GM23338 (cell line): ENCODE results near the gene HTR2B. TPM values are rescaled to one million over a fixed set of nuclear protein-coding genes. Genes with fewer than 3 reads are reported as not detected.

Source experiments
- ATAC-seq: fragments of 200-7000 bp; cut with Tn5 transposase; 3 replicates; pipeline ENCODE4 v1.9.1; 2020
- DNase-seq: peaks from one replicate; pipeline ENCODE4 v3.0.0-alpha.2; 2015; ENCODE audit warnings: low spot score
- H2AFZ ChIP-seq: fragments of 200-600 bp; sonication (generic); 2 replicates; pipeline ENCODE4 v1.8.0; 2016; ENCODE audit warnings: antibody characterized with exemption, mild to moderate bottlenecking, moderate library complexity
- H3F3A ChIP-seq: fragments of 200-600 bp; sonication (generic); replicated peaks from 2 replicates; pipeline ENCODE4 v1.8.0; 2017; ENCODE audit warnings: antibody characterized with exemption, mixed run types, low read depth
- H3K27ac ChIP-seq: fragments of 200-600 bp; sonication (generic); 2 replicates; pipeline ENCODE4 v1.6.1; 2016; ENCODE audit warnings: low read depth
- H3K27me3 ChIP-seq: fragments of 200-600 bp; sonication (generic); 2 replicates; pipeline ENCODE4 v1.8.0; 2016; ENCODE audit warnings: mild to moderate bottlenecking, mixed run types, moderate library complexity; ENCODE audit not compliant: insufficient read depth
- H3K36me3 ChIP-seq: fragments of 200-600 bp; sonication (generic); 2 replicates; pipeline ENCODE4 v1.8.0; 2016; ENCODE audit warnings: mild to moderate bottlenecking; ENCODE audit not compliant: insufficient read depth
- H3K4me1 ChIP-seq: fragments of 200-600 bp; sonication (generic); 2 replicates; pipeline ENCODE4 v1.8.0; 2016; ENCODE audit warnings: mild to moderate bottlenecking, moderate library complexity; ENCODE audit not compliant: insufficient read depth
- H3K4me2 ChIP-seq: fragments of 200-600 bp; sonication (generic); 2 replicates; pipeline ENCODE4 v1.7.1; 2017; ENCODE audit warnings: mixed run types
- H3K4me3 ChIP-seq: fragments of 200-600 bp; sonication (generic); 2 replicates; pipeline ENCODE4 v1.6.1; 2016; ENCODE audit warnings: mixed run types
- H3K79me2 ChIP-seq: fragments of 200-600 bp; sonication (generic); replicated peaks from 2 replicates; pipeline ENCODE4 v1.8.0; 2017; ENCODE audit warnings: mild to moderate bottlenecking; ENCODE audit not compliant: insufficient read depth
- H3K9me2 ChIP-seq: fragments of 200-600 bp; sonication (generic); 2 replicates; pipeline ENCODE4 v1.8.0; 2017; ENCODE audit not compliant: insufficient read depth
- H4K20me1 ChIP-seq: fragments of 200-600 bp; sonication (generic); replicated peaks from 2 replicates; pipeline ENCODE4 v1.8.0; 2017; ENCODE audit warnings: mild to moderate bottlenecking; ENCODE audit not compliant: insufficient read depth
- H3K27ac Mint-ChIP-seq: 2 replicates; pipeline ENCODE4 v1.8.0; 2020; ENCODE audit warnings: inconsistent platforms, mild to moderate bottlenecking, moderate library complexity, mixed read lengths
- H3K27me3 Mint-ChIP-seq: 3 replicates; pipeline ENCODE4 v1.8.0; 2022; ENCODE audit warnings: low read depth, mild to moderate bottlenecking, moderate library complexity, mixed read lengths, inconsistent platforms; ENCODE audit not compliant: insufficient read depth, poor library complexity
- H3K36me3 Mint-ChIP-seq: 3 replicates; pipeline ENCODE4 v1.8.0; 2021; ENCODE audit warnings: low read depth, mild to moderate bottlenecking, inconsistent platforms, moderate library complexity, mixed read lengths
- H3K4me1 Mint-ChIP-seq: 3 replicates; pipeline ENCODE4 v1.8.0; 2020; ENCODE audit warnings: mild to moderate bottlenecking, inconsistent platforms, mixed read lengths
- H3K4me3 Mint-ChIP-seq: 3 replicates; pipeline ENCODE4 v1.8.0; 2021; ENCODE audit warnings: moderate library complexity, mild to moderate bottlenecking, inconsistent platforms, mixed read lengths
- H3K9me3 Mint-ChIP-seq: 3 replicates; pipeline ENCODE4 v1.8.0; 2020; ENCODE audit warnings: moderate library complexity, mild to moderate bottlenecking, inconsistent platforms, mixed read lengths
- CREB1 ChIP-seq: fragments of 250-450 bp; sonication (Bioruptor Pico); IDR thresholded peaks from 2 replicates; pipeline ENCODE4 v1.5.0; 2020; ENCODE audit warnings: low read depth, mild to moderate bottlenecking, moderate library complexity
- CTCF ChIP-seq, 2 experiments: fragments of 200-600 bp in 1 of 2; sonication (generic) in 1 of 2; conservative IDR thresholded peaks; 2 replicates each; pipeline versions ENCODE4 v1.5.1 to v1.6.1; 2016 to 2017; ENCODE audit warnings: antibody characterized with exemption in 2 of 2, low read depth in 2 of 2, mild to moderate bottlenecking in 2 of 2, moderate library complexity in 1 of 2
- JUNB ChIP-seq: IDR thresholded peaks from one replicate; pipeline ENCODE4 v1.6.1; 2016; ENCODE audit warnings: antibody characterized with exemption; ENCODE audit not compliant: unreplicated experiment
- REST ChIP-seq: IDR thresholded peaks from one replicate; pipeline ENCODE4 v1.6.1; 2018; ENCODE audit warnings: antibody characterized with exemption; ENCODE audit not compliant: unreplicated experiment
- ZNF114 ChIP-seq: fragments of 250-450 bp; sonication (Bioruptor Pico); IDR thresholded peaks from 2 replicates; pipeline ENCODE4 v1.5.0; 2020; ENCODE audit warnings: mild to moderate bottlenecking, moderate library complexity
- ZNF331 ChIP-seq: fragments of 250-450 bp; sonication (Bioruptor Pico); IDR thresholded peaks from 2 replicates; pipeline ENCODE4 v1.5.0; 2020; ENCODE audit warnings: low read depth, mild to moderate bottlenecking, moderate library complexity
- ZNF462 ChIP-seq: fragments of 250-450 bp; sonication (Bioruptor Pico); IDR thresholded peaks from 2 replicates; pipeline ENCODE4 v1.5.0; 2020; ENCODE audit warnings: mild to moderate bottlenecking, moderate library complexity
- polyA plus RNA-seq: library from polyadenylated mRNA; unstranded; fragments of >200 nt; fragmentation: Nextera tagmentation; extraction: Ambion mirVana; gene quantifications from 2 replicates; pipeline ENCODE4 v1.2.1, GENCODE V29; 2016
- total RNA-seq: library from RNA; depleted of rRNA; stranded (reverse); fragments of >200 nt; shearing (Covaris generic); gene quantifications from 2 replicates; pipeline ENCODE4 v1.2.3, GENCODE V29; 2014

The HTR2B gene
- total and polyA plus RNA-seq, 2 experiments from 2014 or later = 0.16 TPM; not detected in 1

- no peaks in the 10 kb centered on the region for H3K9me3 Mint-ChIP-seq
- peaks cover 32% of the 10 kb centered on the region for H3K4me1 ChIP-seq
- no peak overlapping the region for H3K4me3 ChIP-seq
- TF ChIP-seq REST = no peak
- TF ChIP-seq ZNF462 (CRISPR knock-in tag) = no peak
- no peak for TF ChIP-seq ZNF331
- TF ChIP-seq CTCF (conservative IDR thresholded peaks at IDR 0.05; ENCODE audit: low read depth in 2 of 2) = no peak
- TF ChIP-seq JUNB = no peak
- no peak for TF ChIP-seq ZNF114 (CRISPR knock-in tag)
- no peak for TF ChIP-seq CREB1 (CRISPR knock-in tag)
- no peak overlapping the region for H3K27ac Mint-ChIP-seq
- no peaks in the 10 kb centered on the region for H3K36me3 Mint-ChIP-seq
- no peak overlapping the region for H3K4me2 ChIP-seq
- H3K36me3 ChIP-seq = 0 out of 2 replicates have a peak, but pooled peaks cover 4% of the 10 kb centered on the region
- H3F3A ChIP-seq = no peaks in the 10 kb centered on the region
- ATAC-seq (no peak), DNase-seq (no peak)
- H3K27me3 Mint-ChIP-seq = no peaks in the 10 kb centered on the region
- H3K4me3 Mint-ChIP-seq = no peak overlapping the region
- no peaks in the 10 kb centered on the region for H3K27me3 ChIP-seq
- H4K20me1 ChIP-seq = no peaks in the 10 kb centered on the region
- H3K9me2 ChIP-seq = no peaks in the 10 kb centered on the region
- peaks cover 25% of the 10 kb centered on the region for H3K79me2 ChIP-seq
- peaks cover 22% of the 10 kb centered on the region; the same call in 2 of the 3 replicates for H3K4me1 Mint-ChIP-seq
- H3K27ac ChIP-seq = no peak overlapping the region
- no peak overlapping the region for H2AFZ ChIP-seq
These were observed 8.7 kb upstream of the HTR2B start for GRCh38 chr2:231133365-231134099.
